Central memory CD8-positive, alpha-beta T cell (primary cell): ENCODE data around the gene CREB3L1.

Experiments
- ATAC-seq: fragments of 150-1000 bp; cut with Tn5 transposase; replicated peaks from 2 replicates; pipeline ENCODE4 v1.10.0; 2022; ENCODE audit warnings: mild to moderate bottlenecking, moderate FRiP score, moderate number of reproducible peaks; ENCODE audit not compliant: poor library complexity, severe bottlenecking; ENCODE audit errors: extremely low read depth
- DNase-seq, 2 donors: peaks; one replicate each; pipeline ENCODE4 v3.0.0; 2021; ENCODE audit warnings: low spot score in 2 of 2
- H3K27ac Mint-ChIP-seq: one replicate; pipeline ENCODE4 v1.8.0; 2022; ENCODE audit warnings: low read depth, mild to moderate bottlenecking, moderate library complexity, mixed read lengths
- H3K27me3 Mint-ChIP-seq: one replicate; pipeline ENCODE4 v1.8.0; 2022; ENCODE audit warnings: mixed read lengths
- H3K36me3 Mint-ChIP-seq: one replicate; pipeline ENCODE4 v1.8.0; 2022; ENCODE audit warnings: mild to moderate bottlenecking, moderate library complexity, mixed read lengths; ENCODE audit not compliant: insufficient read depth
- H3K4me1 Mint-ChIP-seq: one replicate; pipeline ENCODE4 v1.8.0; 2022; ENCODE audit warnings: mixed read lengths
- H3K4me3 Mint-ChIP-seq: one replicate; pipeline ENCODE4 v1.8.0; 2022; ENCODE audit warnings: mild to moderate bottlenecking, moderate library complexity, mixed read lengths
- H3K9me3 Mint-ChIP-seq: one replicate; pipeline ENCODE4 v1.8.0; 2022; ENCODE audit warnings: mixed read lengths

Gene CREB3L1, protein sequence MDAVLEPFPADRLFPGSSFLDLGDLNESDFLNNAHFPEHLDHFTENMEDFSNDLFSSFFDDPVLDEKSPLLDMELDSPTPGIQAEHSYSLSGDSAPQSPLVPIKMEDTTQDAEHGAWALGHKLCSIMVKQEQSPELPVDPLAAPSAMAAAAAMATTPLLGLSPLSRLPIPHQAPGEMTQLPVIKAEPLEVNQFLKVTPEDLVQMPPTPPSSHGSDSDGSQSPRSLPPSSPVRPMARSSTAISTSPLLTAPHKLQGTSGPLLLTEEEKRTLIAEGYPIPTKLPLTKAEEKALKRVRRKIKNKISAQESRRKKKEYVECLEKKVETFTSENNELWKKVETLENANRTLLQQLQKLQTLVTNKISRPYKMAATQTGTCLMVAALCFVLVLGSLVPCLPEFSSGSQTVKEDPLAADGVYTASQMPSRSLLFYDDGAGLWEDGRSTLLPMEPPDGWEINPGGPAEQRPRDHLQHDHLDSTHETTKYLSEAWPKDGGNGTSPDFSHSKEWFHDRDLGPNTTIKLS

DNA sequence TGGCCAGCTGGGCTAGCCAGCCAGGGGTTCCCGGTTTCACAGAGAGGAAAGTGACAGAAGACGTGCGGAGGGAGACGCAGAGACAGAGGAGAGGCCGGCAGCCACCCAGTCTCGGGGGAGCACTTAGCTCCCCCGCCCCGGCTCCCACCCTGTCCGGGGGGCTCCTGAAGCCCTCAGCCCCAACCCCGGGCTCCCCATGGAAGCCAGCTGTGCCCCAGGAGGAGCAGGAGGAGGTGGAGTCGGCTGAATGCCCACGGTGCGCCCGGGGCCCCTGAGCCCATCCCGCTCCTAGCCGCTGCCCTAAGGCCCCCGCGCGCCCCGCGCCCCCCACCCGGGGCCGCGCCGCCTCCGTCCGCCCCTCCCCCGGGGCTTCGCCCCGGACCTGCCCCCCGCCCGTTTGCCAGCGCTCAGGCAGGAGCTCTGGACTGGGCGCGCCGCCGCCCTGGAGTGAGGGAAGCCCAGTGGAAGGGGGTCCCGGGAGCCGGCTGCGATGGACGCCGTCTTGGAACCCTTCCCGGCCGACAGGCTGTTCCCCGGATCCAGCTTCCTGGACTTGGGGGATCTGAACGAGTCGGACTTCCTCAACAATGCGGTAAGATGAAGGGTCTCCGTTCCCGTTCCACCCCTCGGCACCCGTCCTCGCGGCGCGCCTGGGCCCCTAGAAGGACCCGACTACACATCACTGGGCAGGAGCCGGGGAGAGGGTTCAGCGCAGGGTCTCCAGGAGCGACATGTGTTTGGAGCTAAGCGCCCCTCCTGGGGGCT lies at the start of gene CREB3L1:
CREB3L1 (plus strand) TSS at position 41 of the 765 bp plus-strand sequence; CDS start at position 491, 450 bp downstream.
- DNase-seq (no peak), ATAC-seq (no peak)
- peaks cover 5% of the 10 kb centered on the region for H3K4me1 Mint-ChIP-seq
- H3K9me3 Mint-ChIP-seq, result no peaks in the 10 kb centered on the region
- peaks cover 2% of the 10 kb centered on the region for H3K36me3 Mint-ChIP-seq
- H3K27ac Mint-ChIP-seq, result peak within 1 kb of the TSS; percentile 29
- H3K4me3 Mint-ChIP-seq, result no peak within 1 kb of the TSS
- H3K27me3 Mint-ChIP-seq, result peaks cover 71% of the 10 kb centered on the region

DNA sequence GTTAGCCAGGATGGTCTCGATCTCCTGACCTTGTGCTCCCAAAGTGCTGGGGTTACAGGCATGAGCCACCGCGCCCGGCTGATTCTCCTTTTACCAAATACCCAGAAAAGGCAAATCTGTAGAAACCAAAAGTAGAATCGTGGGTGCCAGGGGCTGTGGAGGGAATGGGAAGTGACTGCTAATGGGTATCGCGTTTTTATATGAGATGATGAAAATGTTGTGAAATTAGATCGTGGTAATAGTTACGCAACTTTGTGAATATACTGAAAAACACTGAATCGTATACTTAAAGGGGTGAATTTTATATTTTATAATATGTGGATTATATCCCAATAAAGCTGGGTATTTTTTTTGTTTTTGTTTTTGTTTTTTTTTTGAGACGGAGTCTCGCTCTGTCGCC lies 48.2 kb upstream of the CREB3L1 start:
- Mint-ChIP-seq H3K36me3 (peaks cover 2% of the 10 kb centered on the region), H3K27ac (no peak overlapping the region), H3K4me1 (no peaks in the 10 kb centered on the region), H3K4me3 (no peak overlapping the region), H3K9me3 (no peaks in the 10 kb centered on the region), H3K27me3 (peaks cover 53% of the 10 kb centered on the region)
- DNase-seq (no peak), ATAC-seq (no peak)

DNA sequence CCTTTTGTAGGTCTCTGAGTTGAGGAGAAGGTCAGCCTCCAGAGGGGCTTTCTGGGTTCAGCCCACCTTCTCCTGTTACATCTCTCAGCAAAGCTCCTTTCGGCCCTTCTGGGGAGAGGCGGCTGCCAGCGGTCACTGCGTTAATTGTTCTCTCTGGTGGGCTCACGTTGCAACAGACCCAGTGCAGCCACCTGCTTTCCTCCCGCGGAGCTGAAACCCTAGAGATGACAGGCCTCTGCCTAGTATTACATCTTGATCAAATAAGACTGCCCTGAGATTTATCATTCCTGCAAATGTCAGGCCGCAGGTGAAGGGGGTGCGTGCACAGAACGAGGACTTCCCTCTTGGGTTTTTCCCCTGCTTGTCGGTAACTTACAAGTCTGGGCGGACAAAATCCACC lies 43.2 kb upstream of the CREB3L1 start:
- Mint-ChIP-seq H3K27me3 (peaks cover 44% of the 10 kb centered on the region), H3K9me3 (no peaks in the 10 kb centered on the region), H3K36me3 (peaks cover 6% of the 10 kb centered on the region), H3K4me3 (no peak overlapping the region), H3K4me1 (peaks cover 15% of the 10 kb centered on the region), H3K27ac (no peak overlapping the region)
- no peak for DNase-seq
- no peak for ATAC-seq

DNA sequence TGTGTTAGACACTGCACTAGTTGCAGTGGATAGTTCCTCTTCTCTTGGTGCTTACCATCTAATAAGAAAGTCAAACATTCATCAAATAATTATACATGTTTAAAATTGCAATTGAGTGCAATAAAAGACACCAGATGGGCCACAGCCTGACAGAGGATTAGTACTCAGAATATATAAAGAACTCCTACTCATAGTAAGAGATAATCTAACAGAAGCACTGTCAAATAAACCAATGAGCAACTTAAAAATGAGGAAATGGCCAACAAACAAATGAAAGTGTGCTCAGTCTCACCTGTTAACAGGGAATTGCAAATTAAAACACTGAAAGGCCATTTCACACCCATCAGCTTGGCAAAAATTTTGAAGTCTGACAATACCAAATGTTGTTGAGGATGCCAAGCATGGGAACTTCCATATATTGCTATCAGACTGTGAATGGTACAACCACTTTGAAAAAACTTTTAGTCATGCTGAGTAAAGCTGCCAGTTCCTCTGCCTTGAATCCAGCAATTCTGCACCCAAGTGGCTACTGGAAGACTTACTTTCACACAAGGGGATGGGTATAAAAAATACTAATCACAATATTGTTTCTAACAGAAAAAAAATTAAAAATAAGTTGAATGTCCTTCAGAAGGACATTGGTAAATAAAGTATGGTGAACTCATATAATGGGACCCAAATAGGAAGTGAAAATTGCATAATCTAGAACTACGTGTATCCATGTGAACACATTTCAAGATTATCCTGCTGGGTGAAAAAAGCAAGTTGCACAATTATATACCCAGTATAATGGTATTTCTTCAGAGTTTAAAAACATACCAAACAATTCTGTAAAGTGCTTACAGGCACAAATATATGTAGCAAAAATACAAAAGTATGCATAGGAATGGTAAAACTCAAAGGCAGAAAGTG lies 41.4 kb upstream of the CREB3L1 start:
- no peaks in the 10 kb centered on the region for H3K9me3 Mint-ChIP-seq
- H3K27me3 Mint-ChIP-seq, result peaks cover 44% of the 10 kb centered on the region
- no peak for ATAC-seq
- peaks cover 15% of the 10 kb centered on the region for H3K4me1 Mint-ChIP-seq
- peaks cover 6% of the 10 kb centered on the region for H3K36me3 Mint-ChIP-seq
- peak overlapping the region; percentile 85 for H3K4me3 Mint-ChIP-seq
- no peak overlapping the region for H3K27ac Mint-ChIP-seq
- DNase-seq, result no peak

DNA sequence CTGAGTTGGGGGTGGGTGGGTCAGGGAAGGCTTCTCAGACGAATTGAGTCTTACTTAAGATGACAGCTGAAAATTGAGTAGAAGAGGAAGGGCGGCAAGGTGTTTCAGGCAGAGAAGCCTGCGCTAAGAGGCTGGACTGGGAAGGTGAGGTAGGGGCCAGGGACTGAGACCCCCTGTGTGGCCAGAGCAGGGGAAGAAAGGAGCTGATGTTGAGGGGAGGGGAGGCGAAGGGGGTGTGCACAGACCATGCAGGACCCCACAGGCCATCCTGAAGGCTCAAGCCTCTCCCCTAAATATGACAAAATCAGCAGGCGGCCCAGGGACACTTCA lies 40.6 kb upstream of the CREB3L1 start:
- Mint-ChIP-seq H3K27ac (peak overlapping the region; percentile 81), H3K4me3 (peak overlapping the region; percentile 85), H3K27me3 (peaks cover 44% of the 10 kb centered on the region), H3K4me1 (peaks cover 15% of the 10 kb centered on the region), H3K9me3 (no peaks in the 10 kb centered on the region), H3K36me3 (peaks cover 6% of the 10 kb centered on the region)
- no peak for DNase-seq
- no peak for ATAC-seq

DNA sequence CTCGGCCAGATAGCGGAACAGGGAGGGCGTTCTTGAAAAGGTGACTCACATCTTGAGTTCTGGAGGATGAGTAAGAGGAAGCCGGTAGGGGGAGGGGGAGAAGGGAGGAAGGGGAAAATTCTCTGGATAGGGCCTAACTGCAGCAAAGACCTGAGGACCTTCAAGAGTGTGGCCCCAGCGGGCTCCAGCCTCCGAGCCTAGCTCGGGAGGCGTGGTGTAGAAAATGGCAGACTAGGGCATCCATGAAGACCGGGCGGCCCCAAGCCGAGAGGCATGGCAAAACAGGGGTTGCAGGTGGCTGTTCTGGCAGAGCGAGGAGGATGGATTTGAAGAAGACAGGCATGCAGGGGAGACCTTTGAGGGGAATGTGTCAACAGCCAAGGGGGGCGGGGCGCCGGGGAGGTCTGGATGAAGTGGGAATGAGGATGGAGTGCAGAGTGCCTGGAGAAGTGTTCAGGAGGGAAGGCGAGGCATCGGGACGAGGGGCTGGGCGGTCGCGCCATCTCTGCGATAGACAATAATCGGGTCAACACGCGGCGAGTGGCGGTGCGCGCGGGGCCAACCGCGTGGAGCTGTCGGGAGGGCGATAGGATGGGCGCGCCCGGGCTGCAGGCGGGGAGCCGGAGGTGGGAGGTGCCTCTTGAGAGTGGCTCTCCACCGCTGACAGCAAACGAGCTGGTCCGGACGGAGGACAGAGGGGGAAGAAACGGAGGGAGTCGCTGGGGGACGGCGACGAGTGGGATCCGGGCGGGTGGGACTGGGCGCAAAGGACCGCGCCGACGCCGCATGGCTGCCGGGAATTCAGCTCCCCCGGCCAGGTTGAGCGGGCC lies 40.0 kb upstream of the CREB3L1 start:
- Mint-ChIP-seq H3K4me3 (peak overlapping the region; percentile 85), H3K27ac (peak overlapping the region; percentile 81), H3K4me1 (peaks cover 15% of the 10 kb centered on the region), H3K36me3 (peaks cover 6% of the 10 kb centered on the region), H3K27me3 (peaks cover 44% of the 10 kb centered on the region), H3K9me3 (no peaks in the 10 kb centered on the region)
- peak; percentile 16 to 22 for DNase-seq
- ATAC-seq, result peak; percentile 50

DNA sequence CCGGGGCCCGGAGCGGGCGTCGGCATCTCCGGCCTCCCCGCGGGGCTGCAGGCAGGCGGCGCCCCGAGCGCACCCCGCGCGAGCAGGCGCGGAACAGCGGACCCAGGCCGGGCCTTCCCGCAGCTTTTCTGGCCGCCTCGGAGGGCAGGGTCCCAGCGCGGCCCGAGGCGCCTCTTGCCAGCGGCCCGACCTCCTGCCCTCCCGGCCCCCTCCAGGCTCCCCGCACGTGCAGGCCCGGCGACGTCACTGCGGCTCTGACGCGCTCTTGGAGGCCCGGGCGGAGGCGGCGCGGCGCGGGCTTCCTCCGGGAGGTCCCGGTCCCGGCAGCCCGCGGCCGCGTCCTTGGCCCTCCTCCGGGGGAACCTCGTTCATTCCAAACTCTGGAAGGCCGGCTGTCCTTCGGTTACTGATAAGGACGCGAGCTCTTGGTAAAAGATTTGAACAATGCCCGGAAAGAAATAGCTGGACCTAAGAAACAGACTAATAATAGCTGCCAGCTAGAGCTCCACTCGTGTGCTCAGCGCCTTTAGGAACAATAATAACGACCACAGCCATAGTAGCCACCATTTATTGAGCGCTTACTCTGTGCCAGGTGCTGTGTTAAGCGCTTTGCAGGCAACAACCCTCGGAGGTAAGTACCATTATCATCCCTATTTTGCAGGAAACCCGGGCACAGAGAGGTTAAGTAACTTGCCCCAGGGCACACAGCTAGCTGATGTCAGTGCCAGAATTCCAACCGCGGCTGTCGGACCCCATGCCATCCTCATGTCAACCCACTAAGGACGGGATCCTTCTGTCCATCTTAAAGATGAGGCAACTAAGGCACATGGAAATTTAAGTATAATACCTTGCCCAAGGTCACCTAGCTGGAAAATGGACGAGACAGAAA lies 39.1 kb upstream of the CREB3L1 start:
- DNase-seq (peak; percentile 21 to 24), ATAC-seq (peak; percentile 54)
- peaks cover 37% of the 10 kb centered on the region for H3K27me3 Mint-ChIP-seq
- H3K27ac Mint-ChIP-seq, result no peak overlapping the region
- H3K9me3 Mint-ChIP-seq, result no peaks in the 10 kb centered on the region
- H3K4me3 Mint-ChIP-seq, result peak overlapping the region; percentile 85
- H3K4me1 Mint-ChIP-seq, result peaks cover 21% of the 10 kb centered on the region
- peaks cover 11% of the 10 kb centered on the region for H3K36me3 Mint-ChIP-seq

DNA sequence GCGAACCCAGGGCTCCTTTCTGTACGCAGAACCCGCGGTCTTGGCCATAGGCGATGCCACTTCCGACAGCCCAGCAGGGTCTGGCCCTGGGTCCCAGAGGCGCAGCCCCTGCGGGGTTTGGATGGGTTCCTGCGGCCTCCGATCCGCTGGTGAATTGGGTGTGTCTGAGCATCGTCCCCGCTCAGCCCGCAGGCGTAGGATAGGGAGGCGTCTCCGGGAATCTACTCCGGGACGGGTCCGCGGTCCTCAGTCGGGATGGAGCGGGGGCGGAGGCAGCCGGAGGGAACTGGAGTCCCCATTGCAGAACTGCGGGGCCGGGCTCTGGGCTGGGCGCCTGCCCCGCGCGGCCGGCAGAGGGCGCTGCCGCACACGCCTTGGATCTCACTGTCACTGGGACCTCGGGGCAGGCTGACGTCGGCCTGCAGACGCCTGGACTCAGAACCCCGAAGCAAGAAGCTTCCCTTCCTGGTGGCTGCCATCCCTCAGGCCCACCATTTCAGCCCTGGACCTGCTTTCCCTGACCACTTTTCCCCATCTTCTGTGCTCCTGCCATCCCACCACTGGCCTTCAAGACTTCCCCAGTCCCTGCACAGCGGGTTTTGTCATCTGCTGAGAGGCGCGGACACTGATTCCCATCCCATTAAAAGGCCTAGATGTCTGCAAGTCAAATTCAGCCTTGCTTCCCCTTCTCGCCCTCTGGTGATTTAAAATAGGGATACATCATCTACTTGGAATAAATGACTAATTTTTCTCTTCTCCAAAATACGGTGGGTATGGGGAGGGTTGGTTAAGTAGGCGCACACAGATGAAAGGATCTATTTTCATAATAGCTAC lies 38.3 kb upstream of the CREB3L1 start:
- Mint-ChIP-seq H3K27me3 (peaks cover 36% of the 10 kb centered on the region), H3K9me3 (no peaks in the 10 kb centered on the region), H3K4me3 (peak overlapping the region; percentile 57), H3K27ac (no peak overlapping the region), H3K4me1 (peaks cover 24% of the 10 kb centered on the region), H3K36me3 (peaks cover 11% of the 10 kb centered on the region)
- DNase-seq, result peak; percentile 70 to 79
- ATAC-seq, result peak; percentile 85

DNA sequence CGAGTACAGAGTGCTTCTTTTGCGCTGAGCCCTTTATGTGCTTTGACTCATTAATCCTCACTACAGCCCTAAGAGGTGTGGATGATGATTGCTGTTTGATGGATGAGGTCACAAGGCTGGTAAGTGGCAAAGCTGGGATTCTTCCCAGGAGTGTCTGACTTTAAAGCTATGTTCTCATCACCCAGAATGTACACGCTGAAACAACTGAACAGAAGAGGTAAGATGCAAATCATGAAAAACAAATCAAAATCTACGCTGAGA lies 37.7 kb upstream of the CREB3L1 start:
- Mint-ChIP-seq H3K4me1 (peaks cover 24% of the 10 kb centered on the region), H3K36me3 (peaks cover 11% of the 10 kb centered on the region), H3K9me3 (no peaks in the 10 kb centered on the region), H3K27ac (no peak overlapping the region), H3K4me3 (no peak overlapping the region), H3K27me3 (peaks cover 30% of the 10 kb centered on the region)
- DNase-seq (no peak), ATAC-seq (no peak)

DNA sequence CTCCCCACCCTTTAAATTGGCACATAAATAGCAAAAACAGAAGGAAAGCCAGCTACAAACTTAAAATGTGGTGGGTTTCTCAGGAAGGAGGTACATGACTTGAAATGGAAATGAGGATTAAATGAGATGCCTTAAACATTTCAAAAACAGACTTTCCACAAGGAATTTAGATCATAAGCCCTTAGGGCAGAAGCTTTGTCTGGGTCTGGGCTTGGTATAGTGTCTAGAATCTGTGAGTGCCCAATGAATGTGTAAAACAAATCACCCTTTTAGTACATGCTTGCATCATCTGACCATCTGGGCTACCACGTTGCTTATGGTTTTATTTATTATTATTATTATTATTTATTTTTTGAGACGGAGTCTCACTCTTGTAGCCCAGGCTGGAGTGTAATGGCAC lies 37.1 kb upstream of the CREB3L1 start:
- H3K36me3 Mint-ChIP-seq, result peaks cover 9% of the 10 kb centered on the region
- no peak overlapping the region for H3K4me3 Mint-ChIP-seq
- H3K27me3 Mint-ChIP-seq, result peaks cover 24% of the 10 kb centered on the region

More for the DNA sequence above, 37.1 kb upstream of the CREB3L1 start:
- DNase-seq (no peak), ATAC-seq (no peak)
- Mint-ChIP-seq H3K9me3 (no peaks in the 10 kb centered on the region), H3K4me1 (peaks cover 24% of the 10 kb centered on the region), H3K27ac (no peak overlapping the region)
